Measurements from ENCODE around the gene TRA2B.

Gene TRA2B

DNA sequence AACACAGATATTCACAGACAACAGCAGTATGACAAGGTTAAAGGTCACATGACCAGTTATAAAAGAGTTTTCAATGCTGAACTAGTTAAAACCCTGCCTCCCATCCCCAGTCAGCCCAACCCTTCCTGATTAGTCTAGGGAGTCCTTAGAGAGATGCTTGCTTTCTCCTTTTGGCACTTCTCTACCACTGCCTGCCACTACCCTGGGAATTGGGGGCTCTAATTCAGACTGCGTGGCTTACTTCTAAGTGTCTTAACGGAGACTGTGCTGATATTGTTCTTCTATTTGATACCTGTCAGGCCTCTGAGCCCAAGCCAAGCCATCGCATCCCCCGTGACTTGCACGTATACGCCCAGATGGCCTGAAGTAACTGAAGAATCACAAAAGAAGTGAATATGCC is 11.7 kb upstream of the TRA2B start:
- DNase-seq = no peak

DNA sequence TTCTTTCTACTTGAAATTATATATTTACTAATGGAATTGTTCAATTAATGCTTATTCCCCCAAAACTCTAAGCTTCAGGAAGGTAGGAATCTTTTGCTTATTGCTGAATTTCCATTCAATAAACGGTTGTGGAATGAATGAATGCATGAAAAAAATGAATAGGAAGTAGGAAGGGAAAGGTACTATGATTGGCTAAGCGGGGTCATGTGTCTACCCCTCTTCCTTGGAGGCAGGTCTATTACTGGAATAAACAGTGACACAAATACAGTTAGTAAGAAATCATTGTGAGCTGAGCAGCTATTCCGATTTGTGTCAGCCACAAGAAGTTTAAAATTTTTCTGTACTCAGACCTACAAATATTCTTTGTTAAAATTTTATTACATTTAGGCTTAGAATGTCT is 10.5 kb upstream of the TRA2B start:
- DNase-seq = no peak

- DNase-seq = no peak
Measured at GRCh38 chr3:185943760-185944106, 5.9 kb upstream of the TRA2B start.

DNA sequence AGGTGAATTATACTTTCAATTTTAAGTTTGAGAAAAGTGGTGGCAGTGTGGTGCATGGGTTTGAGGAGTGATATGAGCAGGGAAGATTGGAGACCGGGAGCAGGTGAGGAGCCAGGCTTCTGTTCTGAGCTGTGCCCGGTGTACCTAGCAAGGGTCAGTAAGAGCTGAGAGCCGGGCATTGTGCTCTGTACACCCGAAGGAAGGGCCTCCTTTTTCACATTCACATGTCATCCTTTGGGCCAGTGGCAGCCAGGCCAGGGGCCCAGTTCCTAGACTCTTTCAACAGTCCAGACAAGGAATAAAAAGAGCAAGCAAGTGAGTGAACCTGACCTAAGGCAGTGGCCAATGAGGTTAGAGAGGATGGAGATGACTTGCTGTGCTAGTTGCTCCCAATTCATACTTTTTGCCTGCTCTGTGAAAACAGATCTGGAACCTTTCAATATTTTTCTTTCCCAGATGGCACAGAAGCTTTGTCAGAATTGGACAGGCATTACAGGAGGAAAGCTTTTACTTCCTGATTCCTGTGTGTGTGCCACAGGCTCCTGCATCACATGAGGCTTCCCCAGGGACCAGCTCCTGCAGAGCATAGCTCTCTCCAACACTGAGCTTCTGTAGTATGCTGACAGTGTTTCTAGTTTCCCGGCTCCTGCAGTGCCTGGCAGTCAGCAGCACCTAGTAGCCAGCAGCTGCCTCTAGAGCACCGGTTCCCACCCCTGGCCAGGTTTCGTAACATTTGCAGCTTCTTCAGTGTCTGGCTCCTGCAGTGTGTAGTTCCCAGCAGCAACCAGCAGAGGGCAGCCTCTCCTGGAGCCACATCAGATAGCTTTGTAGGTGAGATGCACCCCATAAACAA is 5.3 kb upstream of the TRA2B start:
- DNase-seq = peak; percentile 85

DNA sequence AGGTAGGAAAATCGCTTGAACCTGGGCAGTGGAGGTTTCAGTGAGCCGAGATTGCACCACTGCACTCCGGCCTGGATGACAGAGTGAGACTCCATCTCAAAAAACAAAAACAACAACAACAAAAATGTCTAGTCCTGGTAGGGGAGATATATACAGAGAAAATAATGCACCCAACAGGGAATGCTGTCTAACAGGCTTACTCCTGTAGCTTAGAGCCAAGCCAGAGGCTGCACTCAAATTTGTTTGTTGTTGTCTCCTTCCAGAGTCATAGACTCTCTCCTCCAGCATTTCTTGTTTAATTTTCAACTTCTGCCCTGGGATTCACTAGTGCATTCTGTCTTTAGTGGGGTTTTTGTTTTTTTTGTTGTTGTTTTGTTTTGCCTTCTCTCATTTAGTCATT is 4.6 kb upstream of the TRA2B start:
- no peak for DNase-seq

GRCh38 chr3:185940951-185941350 is 3.1 kb upstream of the TRA2B start:
- no peak for DNase-seq

DNA sequence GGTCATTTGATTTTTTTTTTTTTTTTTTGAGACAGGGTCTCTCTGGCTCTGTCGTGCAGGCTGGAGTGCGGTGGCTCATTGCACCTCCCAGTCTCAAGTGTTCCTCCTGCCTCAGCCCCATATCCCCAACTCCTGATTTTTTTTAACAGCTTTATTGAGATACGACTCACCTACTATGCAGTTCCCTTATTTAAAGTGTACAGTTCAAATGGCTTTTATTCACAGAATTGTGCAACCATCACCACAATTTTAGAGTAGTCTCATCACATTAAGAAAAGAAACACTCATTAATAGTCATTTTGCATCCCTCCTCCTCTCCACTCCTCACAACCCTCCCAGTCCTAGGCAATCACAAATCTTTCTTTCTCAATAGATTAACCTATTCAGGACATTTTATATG is 1.9 kb upstream of the TRA2B start:
- no peak for DNase-seq

GRCh38 chr3:185936814-185937688 is 763 bp downstream of the TRA2B start:
- peak; percentile 93 for DNase-seq

- no peak for DNase-seq
Measured at GRCh38 chr3:185936273-185936629, 1.6 kb downstream of the TRA2B start.

- no peak for DNase-seq
Measured at GRCh38 chr3:185935465-185936272, 2.1 kb downstream of the TRA2B start.

DNA sequence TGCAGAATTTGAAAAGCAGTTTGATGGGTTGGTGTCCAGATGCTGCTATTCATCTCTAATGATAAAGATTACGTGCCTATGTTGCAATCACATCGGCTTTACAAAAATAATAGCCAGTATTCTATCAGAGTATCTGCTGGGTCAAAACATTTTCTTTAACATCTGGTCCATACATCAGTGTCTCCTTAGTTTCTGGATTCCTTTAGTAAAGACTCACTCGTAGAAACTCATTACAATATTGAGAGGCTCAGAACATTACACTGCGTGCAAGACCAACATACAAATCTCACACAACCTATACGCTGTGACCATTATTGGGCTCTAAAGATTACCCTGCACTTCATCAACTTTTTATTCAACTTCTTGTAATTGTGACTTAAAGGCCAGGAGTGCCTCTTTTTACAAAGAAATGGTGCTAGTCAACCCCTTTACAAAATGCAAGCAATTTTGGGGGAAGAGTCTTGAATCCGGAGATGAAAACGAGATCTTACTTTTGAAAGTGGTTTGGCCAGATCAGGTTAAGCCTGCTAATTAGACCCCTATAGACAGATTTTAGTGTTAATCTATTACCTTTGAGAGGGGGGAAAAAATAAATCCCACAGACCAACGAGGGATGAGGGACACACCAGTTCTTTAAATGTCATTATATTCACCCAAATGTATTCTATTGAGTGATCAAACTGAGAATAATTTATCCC is 2.9 kb downstream of the TRA2B start:
- no peak for DNase-seq

DNA sequence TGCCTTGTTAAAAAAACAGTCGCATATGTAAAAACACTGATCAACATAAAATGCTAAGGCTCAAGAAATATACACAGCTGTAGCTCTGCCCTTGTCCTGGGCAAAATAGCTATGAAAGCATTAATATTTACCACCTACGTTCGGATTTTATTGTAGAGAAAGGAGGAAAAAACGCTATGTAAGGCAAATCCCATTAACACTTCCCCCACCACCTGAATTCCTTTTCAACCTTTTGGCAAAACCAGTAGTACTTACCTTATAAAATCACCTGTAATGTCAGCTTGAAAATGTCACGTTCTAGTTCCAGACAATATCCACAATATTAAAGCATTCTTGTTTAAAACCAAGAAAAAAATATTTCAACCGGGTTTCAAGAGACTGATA is 3.6 kb downstream of the TRA2B start:
- no peak for DNase-seq

DNA sequence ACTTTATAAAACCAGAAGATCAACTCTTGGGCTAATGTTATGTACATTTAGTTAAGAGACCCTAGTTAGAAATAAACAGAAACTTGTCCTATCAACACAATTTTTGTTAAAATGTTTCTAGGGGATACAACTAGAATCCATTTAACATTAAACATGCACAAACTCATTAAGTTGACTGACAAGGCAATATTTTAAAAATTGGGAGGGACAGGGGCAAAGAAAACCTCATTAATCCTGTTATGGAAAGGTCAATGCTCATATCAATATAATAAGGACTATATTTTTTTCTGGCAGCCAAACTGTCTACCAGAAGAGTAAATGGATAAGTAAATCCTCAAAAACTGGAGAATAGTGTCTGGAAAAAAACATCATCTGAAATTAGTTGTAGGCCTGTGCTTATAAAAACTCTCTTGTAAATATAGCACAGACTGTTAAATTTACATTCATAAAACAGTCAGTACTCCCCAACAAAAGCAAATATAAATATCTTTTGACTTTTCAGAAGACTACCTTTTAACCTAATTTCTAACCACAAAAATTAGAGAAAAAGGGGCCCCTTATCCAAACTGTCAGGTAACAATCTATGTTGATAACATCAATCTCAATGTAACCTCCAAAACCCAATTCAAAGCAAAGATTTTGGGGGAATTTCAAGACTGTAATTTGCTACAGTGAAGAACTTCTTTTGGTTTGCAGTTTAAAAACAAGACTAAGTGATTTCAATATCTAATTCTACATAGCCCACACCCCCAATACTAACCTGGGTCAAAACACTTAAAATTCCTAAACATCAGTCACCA is 4.2 kb downstream of the TRA2B start:
- no peak for DNase-seq

- DNase-seq = no peak
Measured at GRCh38 chr3:185931777-185932612, 5.8 kb downstream of the TRA2B start.

GRCh38 chr3:185930393-185931107 is 7.3 kb downstream of the TRA2B start:
- DNase-seq = no peak

- no peak for DNase-seq
Measured at GRCh38 chr3:185929192-185930151, 8.3 kb downstream of the TRA2B start.

- no peak for DNase-seq
Measured at GRCh38 chr3:185928496-185928895, 9.3 kb downstream of the TRA2B start.

DNA sequence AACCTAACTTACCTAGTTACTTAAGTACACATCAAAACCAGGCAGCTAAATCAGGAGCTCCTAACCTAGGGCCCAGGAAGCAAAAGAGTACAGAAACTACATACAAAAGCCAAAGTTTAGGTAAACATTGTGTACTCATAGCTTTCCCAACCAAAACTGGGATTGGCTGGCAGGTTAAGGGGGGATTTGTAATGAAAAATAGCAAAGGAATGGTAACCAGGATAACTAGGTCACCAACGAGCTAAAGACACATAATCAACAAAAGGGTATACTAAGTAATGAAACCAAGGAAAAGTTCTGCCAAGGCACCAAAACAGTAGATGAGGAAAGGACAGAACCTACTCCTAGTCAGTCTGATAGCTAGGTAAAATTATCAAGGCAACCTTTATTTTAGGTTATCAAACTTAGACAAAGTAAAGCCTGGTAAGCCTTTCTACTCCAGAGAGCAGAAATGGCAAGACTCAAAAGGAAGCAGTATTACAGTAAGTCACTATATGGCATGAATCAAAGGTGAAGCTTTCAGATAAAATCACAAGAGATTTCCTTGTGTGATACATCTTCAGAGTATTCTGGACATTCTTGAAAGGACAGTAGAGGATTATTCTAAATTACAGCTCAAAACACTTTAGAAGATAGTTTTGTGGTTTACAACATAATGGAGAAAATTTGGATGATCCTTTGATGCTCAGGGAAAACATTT is 10.2 kb downstream of the TRA2B start:
- no peak for DNase-seq
